Measurements from ENCODE around the gene SPPL2B. TPM values are rescaled to one million over a fixed set of nuclear protein-coding genes. Genes with fewer than 3 reads are reported as not detected.

SPPL2B gene
- total RNA-seq, 1 donor from 2014 or later = 54.3 TPM

DNA sequence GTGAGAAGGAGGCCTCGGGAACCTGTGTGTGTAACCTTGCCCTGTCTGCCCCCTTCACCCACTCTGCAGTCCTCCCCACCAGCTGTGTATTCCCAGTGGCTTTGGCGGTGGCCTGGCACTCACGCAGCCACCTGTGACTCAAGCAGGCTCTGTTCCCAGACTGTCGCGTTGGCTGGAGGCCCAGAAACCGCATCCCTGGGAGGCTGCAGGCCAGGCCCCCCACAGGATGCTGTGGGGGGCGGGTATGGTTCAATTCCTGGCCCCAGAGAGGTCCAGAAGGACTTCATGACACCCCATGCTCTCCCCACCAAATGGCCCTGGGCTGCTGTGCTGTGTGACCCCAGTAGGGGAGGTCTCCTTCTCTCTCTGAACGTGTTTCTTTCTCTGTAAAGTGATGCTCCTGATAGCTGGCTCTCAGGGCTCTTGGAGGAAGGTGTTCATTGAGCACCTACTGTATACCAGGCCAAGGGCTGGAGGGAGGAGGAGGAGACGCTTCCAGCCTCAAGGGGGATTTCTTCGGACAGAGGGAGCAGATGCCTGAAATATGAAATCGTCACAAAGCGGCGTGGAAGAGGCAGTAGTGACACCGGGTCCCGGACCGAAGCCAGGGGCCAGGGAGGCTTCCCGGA, 18.6 kb upstream of the SPPL2B start:
- TF ChIP-seq POLR2AphosphoS5 (IDR thresholded peaks at IDR 0.05; ENCODE audit: insufficient read depth in 1 of 2, low read depth in 1 of 2) = no peak
- TF ChIP-seq POLR2A (IDR thresholded peaks at IDR 0.05) = no peak
- TF ChIP-seq, protein P1, sequence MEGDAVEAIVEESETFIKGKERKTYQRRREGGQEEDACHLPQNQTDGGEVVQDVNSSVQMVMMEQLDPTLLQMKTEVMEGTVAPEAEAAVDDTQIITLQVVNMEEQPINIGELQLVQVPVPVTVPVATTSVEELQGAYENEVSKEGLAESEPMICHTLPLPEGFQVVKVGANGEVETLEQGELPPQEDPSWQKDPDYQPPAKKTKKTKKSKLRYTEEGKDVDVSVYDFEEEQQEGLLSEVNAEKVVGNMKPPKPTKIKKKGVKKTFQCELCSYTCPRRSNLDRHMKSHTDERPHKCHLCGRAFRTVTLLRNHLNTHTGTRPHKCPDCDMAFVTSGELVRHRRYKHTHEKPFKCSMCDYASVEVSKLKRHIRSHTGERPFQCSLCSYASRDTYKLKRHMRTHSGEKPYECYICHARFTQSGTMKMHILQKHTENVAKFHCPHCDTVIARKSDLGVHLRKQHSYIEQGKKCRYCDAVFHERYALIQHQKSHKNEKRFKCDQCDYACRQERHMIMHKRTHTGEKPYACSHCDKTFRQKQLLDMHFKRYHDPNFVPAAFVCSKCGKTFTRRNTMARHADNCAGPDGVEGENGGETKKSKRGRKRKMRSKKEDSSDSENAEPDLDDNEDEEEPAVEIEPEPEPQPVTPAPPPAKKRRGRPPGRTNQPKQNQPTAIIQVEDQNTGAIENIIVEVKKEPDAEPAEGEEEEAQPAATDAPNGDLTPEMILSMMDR (IDR thresholded peaks at IDR 0.05) = no peak
- no peaks in the 10 kb centered on the region for H3K36me3 ChIP-seq
- intact Hi-C loops (cut with DNase I) = no loop called here
- H3K4me1 ChIP-seq = no peaks in the 10 kb centered on the region
- no peak for DNase-seq (ENCODE audit: extremely low spot score in 2 of 2)
- H3K4me3 ChIP-seq = no peak overlapping the region
- H3K9me3 ChIP-seq = peaks cover 2% of the 10 kb centered on the region
- peaks cover 10% of the 10 kb centered on the region for H3K27me3 ChIP-seq
- no peak overlapping the region for H3K27ac ChIP-seq

DNA sequence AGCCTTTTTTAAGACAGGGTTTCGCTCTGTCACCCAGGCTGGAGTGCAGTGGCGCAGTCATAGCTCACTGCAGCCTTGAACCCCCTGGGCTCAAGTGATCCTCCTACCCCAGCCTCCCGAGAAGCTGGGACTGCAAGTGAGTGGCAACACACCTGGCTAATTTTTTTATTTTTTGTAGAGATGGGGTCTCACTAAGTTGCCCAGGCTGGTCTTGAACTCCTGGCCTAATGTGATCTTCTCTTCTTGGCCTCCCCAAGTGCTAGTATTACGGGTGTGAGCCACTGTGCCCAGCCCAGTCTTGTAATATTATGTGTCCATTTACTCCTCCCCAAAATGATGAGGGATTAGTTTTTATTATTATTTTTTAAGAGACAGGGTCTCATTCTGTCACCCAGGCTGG, 17.4 kb upstream of the SPPL2B start:
- Histone ChIP-seq H3K9me3 (peaks cover 7% of the 10 kb centered on the region), H3K36me3 (no peaks in the 10 kb centered on the region), H3K27me3 (peaks cover 10% of the 10 kb centered on the region), H3K4me3 (no peak overlapping the region), H3K4me1 (no peaks in the 10 kb centered on the region), H3K27ac (no peak overlapping the region)
- no peak for DNase-seq (ENCODE audit: extremely low spot score in 2 of 2)
- TF ChIP-seq POLR2AphosphoS5 (IDR thresholded peaks at IDR 0.05; ENCODE audit: insufficient read depth in 1 of 2, low read depth in 1 of 2) (no peak), POLR2A (IDR thresholded peaks at IDR 0.05) (no peak)
- TF ChIP-seq, protein P1 (IDR thresholded peaks at IDR 0.05) = no peak
- intact Hi-C loops (cut with DNase I) = no loop called here

DNA sequence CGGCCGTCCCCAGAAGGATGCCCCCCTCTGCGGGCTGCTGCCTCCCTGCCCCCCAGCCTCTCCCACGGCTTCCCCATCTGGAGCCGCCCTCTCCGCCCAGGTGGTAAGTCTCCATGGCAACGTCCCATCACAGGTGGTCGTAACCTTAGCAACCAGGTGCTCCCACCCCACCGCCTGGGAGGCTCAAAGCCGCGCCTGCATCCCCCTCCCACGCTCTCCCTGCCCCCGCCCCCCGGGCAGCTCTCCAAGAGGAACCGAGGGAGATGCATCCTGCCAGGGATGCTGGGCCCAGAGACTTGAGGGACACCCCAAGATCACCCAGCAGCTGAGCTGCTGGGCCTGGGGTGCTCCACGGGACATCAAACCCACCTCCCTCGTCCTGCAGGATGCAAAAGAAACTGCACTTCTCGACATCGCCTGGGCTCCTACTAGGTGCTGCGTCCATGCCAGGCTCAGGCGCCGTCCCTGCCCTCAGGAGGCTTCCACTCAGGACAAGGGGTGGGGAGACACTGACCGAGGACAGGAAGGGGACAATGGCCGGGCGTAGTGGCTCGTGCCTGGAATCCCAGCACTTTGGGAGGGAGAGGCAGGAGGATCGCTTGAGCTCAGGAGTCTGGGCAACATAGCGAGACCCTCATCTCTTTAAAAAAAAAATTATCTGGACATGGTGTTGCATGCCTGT, 15.5 kb upstream of the SPPL2B start:
- Histone ChIP-seq H3K36me3 (no peaks in the 10 kb centered on the region), H3K27me3 (peaks cover 10% of the 10 kb centered on the region), H3K9me3 (peaks cover 7% of the 10 kb centered on the region), H3K4me1 (no peaks in the 10 kb centered on the region), H3K4me3 (no peak overlapping the region), H3K27ac (no peak overlapping the region)
- no peak for DNase-seq (ENCODE audit: extremely low spot score in 2 of 2)
- intact Hi-C loops (cut with DNase I) = no loop called here
- TF ChIP-seq POLR2AphosphoS5 (IDR thresholded peaks at IDR 0.05; ENCODE audit: insufficient read depth in 1 of 2, low read depth in 1 of 2) (no peak), POLR2A (IDR thresholded peaks at IDR 0.05) (no peak)
- TF ChIP-seq, protein P1 (IDR thresholded peaks at IDR 0.05) = no peak

DNA sequence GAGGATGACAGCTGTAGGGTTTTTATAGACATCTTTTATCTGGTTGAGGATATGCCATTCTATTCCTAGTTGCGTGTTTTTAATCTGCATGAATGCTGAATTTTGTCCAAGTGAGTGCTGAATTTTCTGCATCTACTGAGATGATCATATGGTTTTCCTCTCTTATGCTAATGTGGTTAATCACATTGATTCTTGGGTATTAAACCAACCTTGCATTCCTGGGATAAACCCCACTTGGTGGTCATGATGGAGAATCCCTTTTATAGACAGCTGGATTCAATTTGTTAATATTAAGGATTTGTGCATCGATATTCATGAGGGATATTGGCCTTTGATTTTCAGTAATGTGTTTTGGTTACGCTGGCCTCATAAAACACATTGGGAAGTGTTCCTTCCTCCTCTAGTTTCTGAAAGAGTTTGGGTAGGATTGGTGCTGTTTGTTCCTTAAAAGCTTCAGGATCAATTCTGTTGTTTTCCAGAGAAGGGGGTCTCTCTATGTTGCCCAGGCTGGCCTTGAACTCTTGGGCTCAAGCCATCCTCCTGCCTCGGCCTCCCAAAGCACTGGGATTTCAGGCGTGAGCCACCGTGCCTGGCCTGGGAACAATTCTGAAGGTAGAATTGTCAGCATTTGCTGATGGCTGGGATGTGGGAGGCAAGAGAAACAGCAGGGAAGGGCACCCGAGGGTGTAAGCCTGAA, 13.2 kb upstream of the SPPL2B start:
- TF ChIP-seq, protein P1 (IDR thresholded peaks at IDR 0.05) = no peak
- TF ChIP-seq POLR2AphosphoS5 (IDR thresholded peaks at IDR 0.05; ENCODE audit: insufficient read depth in 1 of 2, low read depth in 1 of 2) (no peak), POLR2A (IDR thresholded peaks at IDR 0.05) (no peak)

More for the DNA sequence above, 13.2 kb upstream of the SPPL2B start:
- H3K27me3 ChIP-seq = peaks cover 6% of the 10 kb centered on the region
- no peak overlapping the region for H3K4me3 ChIP-seq
- no peaks in the 10 kb centered on the region for H3K4me1 ChIP-seq
- intact Hi-C loops (cut with DNase I) = no loop called here
- no peak for DNase-seq (ENCODE audit: extremely low spot score in 2 of 2)
- no peaks in the 10 kb centered on the region for H3K36me3 ChIP-seq
- H3K9me3 ChIP-seq = peaks cover 7% of the 10 kb centered on the region
- H3K27ac ChIP-seq = no peak overlapping the region
